H1 (cell line): Measurements from ENCODE around the gene GOLIM4. TPM values are rescaled to one million over a fixed set of nuclear protein-coding genes. Genes with fewer than 3 reads are reported as not detected.

Experiments used
- CTCF ChIA-PET: fragments of 300-600 bp; sonication (Branson Sonifier 250); formaldehyde crosslinking; loops from one replicate; lab custom pipeline; 2021; ENCODE audit not compliant: partially characterized antibody; lab: Charles Lee
- POLR2A ChIA-PET: fragments of 300-600 bp; sonication (Branson Sonifier 250); formaldehyde crosslinking; loops from one replicate; lab custom pipeline; 2021; ENCODE audit warnings: inconsistent platforms; ENCODE audit not compliant: partially characterized antibody; lab: Charles Lee
- DNase-seq, 2 experiments: peaks; one replicate each; pipeline versions ENCODE4 v3.0.0 to v3.0.0-alpha.2; 2010 to 2022; ENCODE audit warnings: low spot score in 2 of 2, low read depth in 1 of 2, mixed read lengths in 1 of 2
- FAIRE-seq: peaks from 2 replicates; lab custom pipeline; 2011; peaks lifted over from hg19 to GRCh38; lab: Jason Lieb, UNC
- H2AFZ ChIP-seq: 2 replicates; pipeline ENCODE4 v1.8.1; 2012; ENCODE audit warnings: low read length, inconsistent platforms
- H2AK5ac ChIP-seq: 2 replicates; pipeline ENCODE4 v1.6.1; 2013; ENCODE audit warnings: low read depth, low read length
- H2BK120ac ChIP-seq: replicated peaks from 2 replicates; pipeline ENCODE3; 2013; ENCODE audit warnings: low read depth, low read length, inconsistent platforms
- H2BK12ac ChIP-seq: 2 replicates; pipeline ENCODE4 v1.6.1; 2013; ENCODE audit warnings: low read depth, low read length
- H2BK15ac ChIP-seq: 2 replicates; pipeline ENCODE4 v1.6.1; 2013; ENCODE audit warnings: low read length
- H2BK20ac ChIP-seq: 2 replicates; pipeline ENCODE4 v1.6.1; 2013; ENCODE audit warnings: low read length
- H2BK5ac ChIP-seq: 2 replicates; pipeline ENCODE4 v1.6.1; 2013; ENCODE audit warnings: low read depth, low read length
- H3K14ac ChIP-seq: 2 replicates; pipeline ENCODE4 v1.6.1; 2013; ENCODE audit warnings: inconsistent platforms; ENCODE audit not compliant: insufficient read length
- H3K18ac ChIP-seq: 2 replicates; pipeline ENCODE4 v1.6.1; 2013; ENCODE audit warnings: low read length; ENCODE audit errors: extremely low read depth
- H3K23ac ChIP-seq: 2 replicates; pipeline ENCODE4 v1.6.1; 2013; ENCODE audit warnings: inconsistent platforms; ENCODE audit not compliant: insufficient read length
- H3K23me2 ChIP-seq: 2 replicates; pipeline ENCODE4 v1.6.1; 2013; ENCODE audit warnings: low read depth, low read length
- H3K27ac ChIP-seq: 2 replicates; pipeline ENCODE4 v1.6.1; 2011; ENCODE audit warnings: low read depth, low read length, inconsistent platforms
- H3K27me3 ChIP-seq, 4 experiments: replicated peaks in 1 of 4; 1 replicate in 1 of 4; 2 replicates in 3 of 4; pipeline versions ENCODE4 v1.6.1 to v1.8.1; 2011 to 2013; ENCODE audit warnings: low read length in 3 of 4, mild to moderate bottlenecking in 3 of 4, inconsistent platforms in 2 of 4, mixed read lengths in 2 of 4, moderate library complexity in 1 of 4; ENCODE audit not compliant: control insufficient read depth in 3 of 4, insufficient read depth in 3 of 4; ENCODE audit errors: extremely low read depth in 1 of 4
- H3K36me3 ChIP-seq, 4 experiments: 2 replicates each; pipeline versions ENCODE4 v1.6.1 to v1.8.1; 2011 to 2013; ENCODE audit warnings: mild to moderate bottlenecking in 4 of 4, low read length in 3 of 4, moderate library complexity in 2 of 4, control low read depth in 1 of 4, inconsistent platforms in 1 of 4; ENCODE audit not compliant: insufficient read depth in 4 of 4, control insufficient read depth in 2 of 4
- H3K4ac ChIP-seq: replicated peaks from 2 replicates; pipeline ENCODE3; 2013; ENCODE audit warnings: low read length, low read depth, mixed read lengths, inconsistent platforms; ENCODE audit not compliant: insufficient read length
- H3K4me1 ChIP-seq, 4 experiments: replicated peaks in 1 of 4; 1 replicate in 1 of 4; 2 replicates in 3 of 4; pipeline versions ENCODE4 v1.6.1 to v1.8.1; 2011 to 2013; ENCODE audit warnings: low read length in 3 of 4, inconsistent platforms in 2 of 4, mixed read lengths in 1 of 4; ENCODE audit not compliant: insufficient read depth in 4 of 4, control insufficient read depth in 3 of 4
- H3K4me2 ChIP-seq, 2 experiments: 2 replicates each; pipeline versions ENCODE4 v1.6.1 to v1.8.1; 2011 to 2013; ENCODE audit warnings: low read depth in 2 of 2, low read length in 2 of 2, control low read depth in 1 of 2, inconsistent platforms in 1 of 2, mild to moderate bottlenecking in 1 of 2; ENCODE audit not compliant: insufficient read depth in 1 of 2
- H3K4me3 ChIP-seq, 4 experiments: fragments of 200-600, 300-600 bp in 1 of 4; sonication (generic), shearing (Covaris generic), sonication (Bioruptor Twin) in 1 of 4; 2 replicates each; pipeline versions ENCODE4 v1.5.1 to v1.8.1; 2011 to 2016; ENCODE audit warnings: low read length in 4 of 4, low read depth in 3 of 4, control low read depth in 2 of 4, inconsistent platforms in 2 of 4, mild to moderate bottlenecking in 2 of 4, mixed read lengths in 1 of 4, moderate library complexity in 1 of 4; ENCODE audit not compliant: insufficient read depth in 2 of 4; ENCODE audit errors: extremely low read depth in 1 of 4
- H3K56ac ChIP-seq: replicated peaks from 2 replicates; pipeline ENCODE3; 2013; ENCODE audit warnings: low read depth, mild to moderate bottlenecking, mixed read lengths, low read length, inconsistent platforms; ENCODE audit not compliant: insufficient read length
- H3K79me1 ChIP-seq: 2 replicates; pipeline ENCODE4 v1.6.1; 2013; ENCODE audit warnings: low read depth, low read length, control low read depth
- H3K79me2 ChIP-seq, 2 experiments: 2 replicates each; pipeline versions ENCODE4 v1.6.1 to v1.8.1; 2012 to 2013; ENCODE audit warnings: low read length in 2 of 2, mild to moderate bottlenecking in 2 of 2, inconsistent platforms in 1 of 2; ENCODE audit not compliant: insufficient read depth in 2 of 2, control insufficient read depth in 1 of 2
- H3K9ac ChIP-seq, 4 experiments: replicated peaks in 1 of 4; 1 replicate in 1 of 4; 2 replicates in 3 of 4; pipeline versions ENCODE4 v1.6.1 to v1.8.1; 2011 to 2013; ENCODE audit warnings: low read depth in 3 of 4, low read length in 3 of 4, control low read depth in 2 of 4, mild to moderate bottlenecking in 2 of 4, moderate library complexity in 2 of 4, inconsistent platforms in 1 of 4; ENCODE audit errors: extremely low read depth in 1 of 4
- H3K9me3 ChIP-seq, 2 experiments: 2 replicates each; pipeline versions ENCODE4 v1.6.1 to v1.8.1; 2012 to 2013; ENCODE audit warnings: mild to moderate bottlenecking in 2 of 2, moderate library complexity in 2 of 2, control low read depth in 1 of 2, inconsistent platforms in 1 of 2, low read depth in 1 of 2, low read length in 1 of 2, mixed read lengths in 1 of 2; ENCODE audit not compliant: insufficient read depth in 2 of 2
- H4K20me1 ChIP-seq, 2 experiments: replicated peaks in 1 of 2; 2 replicates each; pipeline versions ENCODE3 to v1.8.1; 2011 to 2013; ENCODE audit warnings: inconsistent platforms in 2 of 2, low read length in 2 of 2, mild to moderate bottlenecking in 1 of 2; ENCODE audit not compliant: insufficient read depth in 2 of 2, control insufficient read depth in 1 of 2
- H4K5ac ChIP-seq: 2 replicates; pipeline ENCODE4 v1.6.1; 2013; ENCODE audit warnings: low read length, low read depth, mixed read lengths, inconsistent platforms; ENCODE audit not compliant: insufficient read length
- H4K8ac ChIP-seq: 2 replicates; pipeline ENCODE4 v1.8.0; 2013; ENCODE audit warnings: mild to moderate bottlenecking, moderate library complexity, low read length, inconsistent platforms; ENCODE audit not compliant: insufficient read depth; ENCODE audit errors: extremely low read depth
- H4K91ac ChIP-seq: replicated peaks from 2 replicates; pipeline ENCODE3; 2013; ENCODE audit warnings: low read length, mixed read lengths, inconsistent platforms; ENCODE audit not compliant: insufficient read length
- ATF2 ChIP-seq: IDR thresholded peaks from 2 replicates; pipeline ENCODE4 v1.6.1; 2012; ENCODE audit warnings: low read length, inconsistent platforms
- ATF3 ChIP-seq: IDR thresholded peaks from 2 replicates; pipeline ENCODE4 v1.6.1; 2011; ENCODE audit warnings: low read depth, mild to moderate bottlenecking, low read length; ENCODE audit not compliant: insufficient read depth
- CTCF ChIP-seq, 3 experiments: IDR thresholded peaks; 1 replicate in 2 of 3; 2 replicates in 1 of 3; pipeline versions ENCODE4 v1.5.1 to v1.6.1; 2011; ENCODE audit warnings: low read length in 3 of 3, mild to moderate bottlenecking in 3 of 3, inconsistent platforms in 2 of 3, low read depth in 1 of 3, moderate library complexity in 1 of 3; ENCODE audit not compliant: insufficient read depth in 1 of 3; ENCODE audit errors: control extremely low read depth in 1 of 3
- FOSL1 ChIP-seq: IDR thresholded peaks from 2 replicates; pipeline ENCODE4 v1.6.1; 2011; ENCODE audit warnings: mild to moderate bottlenecking, low read depth, low read length, moderate library complexity; ENCODE audit not compliant: insufficient read depth
- PHF8 ChIP-seq: fragments of 200-600 bp; sonication (generic); conservative IDR thresholded peaks from 2 replicates; pipeline ENCODE4 v1.7.1; 2012; ENCODE audit warnings: low read depth, mild to moderate bottlenecking, inconsistent platforms, low read length, moderate library complexity
- RAD21 ChIP-seq, 2 experiments: IDR thresholded peaks in 1 of 2; conservative IDR thresholded peaks in 1 of 2; 2 replicates each; pipeline ENCODE4 v1.6.1; 2011; ENCODE audit warnings: low read depth in 2 of 2, low read length in 2 of 2, improper control_type of control experiment in 1 of 2, inconsistent platforms in 1 of 2, mild to moderate bottlenecking in 1 of 2, moderate library complexity in 1 of 2
- RNF2 ChIP-seq: fragments of 200-900, 300-1000 bp; sonication (generic); IDR thresholded peaks from 2 replicates; pipeline ENCODE4 v1.7.1; 2016; ENCODE audit warnings: borderline replicate concordance, low read depth, mild to moderate bottlenecking, antibody characterized with exemption, low read length; ENCODE audit not compliant: poor library complexity, severe bottlenecking; ENCODE audit errors: missing control alignments
- TCF12 ChIP-seq: IDR thresholded peaks from 2 replicates; pipeline ENCODE4 v1.6.1; 2011; ENCODE audit warnings: low read depth, mild to moderate bottlenecking, low read length
- polyA plus RNA-seq, 7 experiments: library from polyadenylated mRNA; depleted of rRNA in 3 of 7; stranded (reverse) in 5 of 7; unstranded in 2 of 7; fragments of >200 nt in 5 of 7; fragments of 200-250 nt in 2 of 7; gene quantifications; 1 replicate in 5 of 7; 2 replicates in 1 of 7; 4 replicates in 1 of 7; pipeline versions ENCODE4 v1.2.1 to v1.2.3, GENCODE V29; 2011 to 2013; ENCODE audit warnings: missing spikeins in 2 of 7, mixed read lengths in 2 of 7
- total RNA-seq: library from RNA; stranded (reverse); fragmentation: NEBNext Ultra II Directional; extraction: Animal tissue kit (Norgen Biotek cat#: 25700); gene quantifications from 2 replicates; pipeline ENCODE4 v1.2.1, GENCODE V29; 2021

The GOLIM4 gene
- total and polyA plus RNA-seq, 2 of the 8 experiments (the other 6 are each of a cell fraction or from before 2014, with no cell fraction given), result 5.6 to 29.7 TPM

- no peaks in the 10 kb centered on the region for H3K79me1 ChIP-seq
- H4K5ac ChIP-seq, result no peak overlapping the region
- H3K27me3 ChIP-seq, result peaks cover 0 to 1% (median 0%) of the 10 kb centered on the region in 4 experiments; a peak in 1 of 7 replicates
- no peak overlapping the region for H3K4me3 ChIP-seq
- no peak overlapping the region for H2BK120ac ChIP-seq
- H4K20me1 ChIP-seq, result no peaks in the 10 kb centered on the region
- no peak overlapping the region for H2BK20ac ChIP-seq
- no peaks in the 10 kb centered on the region for H3K79me2 ChIP-seq
- no peaks in the 10 kb centered on the region for H3K9me3 ChIP-seq
- H3K18ac ChIP-seq, result no peak overlapping the region
- H3K27ac ChIP-seq, result no peak overlapping the region
- no peak overlapping the region for H3K9ac ChIP-seq
- no peak overlapping the region for H3K4me2 ChIP-seq
- ChIA-PET POLR2A (no interaction called here), CTCF (interaction anchor here (0.6 kb wide), 1 partner anchor 1870 kb away, joined by 3 read pairs; no protein-coding TSS in a partner anchor)
- no peak for DNase-seq
- H2AK5ac ChIP-seq, result no peak overlapping the region
- no peak overlapping the region for H4K8ac ChIP-seq
- H3K56ac ChIP-seq, result no peak overlapping the region
- H2AFZ ChIP-seq, result peak overlapping the region; percentile 17; the same call in 1 of the 2 replicates
- H2BK5ac ChIP-seq, result no peak overlapping the region
- H3K23me2 ChIP-seq, result no peaks in the 10 kb centered on the region
- H2BK12ac ChIP-seq, result no peak overlapping the region
- no peak overlapping the region for H3K4ac ChIP-seq
- no peak overlapping the region for H4K91ac ChIP-seq
- no peak overlapping the region for H3K14ac ChIP-seq
- H3K4me1 ChIP-seq, result no peaks in the 10 kb centered on the region
- no peak overlapping the region for H3K23ac ChIP-seq
- FAIRE-seq, result no peak
- H3K36me3 ChIP-seq, result no peaks in the 10 kb centered on the region
- H2BK15ac ChIP-seq, result no peak overlapping the region
- TF ChIP-seq PHF8 (no peak), CTCF (IDR thresholded peaks at IDR 0.05; ENCODE audit: control extremely low read depth in 1 of 3, insufficient read depth in 1 of 3, low read depth in 1 of 3, low read length in 3 of 3) (no peak), TCF12 (no peak), ATF2 (no peak), FOSL1 (no peak), ATF3 (no peak), RAD21 (IDR thresholded peaks at IDR 0.05 in 1 of 2, conservative IDR thresholded peaks at IDR 0.05 in 1 of 2; ENCODE audit: low read depth in 2 of 2, low read length in 2 of 2) (no peak), RNF2 (no peak)
Observed at GRCh38 chr3:167973901-167974300, 121.8 kb downstream of the GOLIM4 start.
